ENCODE results near the gene BIK. TPM values are rescaled to one million over a fixed set of nuclear protein-coding genes. Genes with fewer than 3 reads are reported as not detected.
A peak's percentile ranks its signal among the peaks of the same experiment; 100 is the strongest.

BIK gene
- total RNA-seq, 6 experiments from 2014 or later = 0.20 TPM; not detected in 5

DNA sequence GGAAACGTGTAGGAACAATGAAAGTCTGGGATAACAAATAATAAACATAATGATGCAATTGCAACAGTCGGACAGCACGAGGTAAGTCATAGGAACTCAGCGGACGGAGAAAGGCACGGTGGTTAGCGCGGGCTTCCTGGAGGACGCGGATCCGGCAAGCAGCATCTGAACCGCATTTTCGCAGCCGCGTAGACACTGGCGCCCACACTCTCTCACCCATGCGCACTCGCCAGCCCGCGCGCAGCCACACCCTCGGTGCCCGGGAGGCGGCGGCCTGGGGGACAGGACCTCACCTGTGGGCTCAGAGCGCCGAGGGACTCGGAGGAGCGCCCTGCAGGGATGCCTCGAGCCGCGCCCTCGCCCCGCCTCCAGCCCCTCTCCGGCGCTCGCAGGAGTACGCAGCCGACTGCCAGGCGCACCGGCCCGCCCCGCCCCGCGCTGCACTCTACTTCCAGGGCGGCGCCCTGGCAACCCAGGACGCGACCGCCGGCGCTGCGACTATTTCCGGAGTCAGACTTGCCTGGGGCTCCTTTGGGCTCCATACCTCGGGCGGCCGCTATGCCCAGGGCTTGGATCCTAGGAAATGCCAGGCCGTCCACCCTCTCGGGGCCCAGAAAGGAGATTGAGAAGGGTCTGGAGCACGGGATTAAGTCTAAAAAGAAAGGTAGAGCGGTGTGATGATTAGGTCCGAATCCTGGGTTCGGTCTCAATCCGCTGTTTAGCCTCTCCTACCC, 21.4 kb upstream of the BIK start, which contains the start of gene TTLL1:
Gene TTLL1, minus strand, starts transcription at position 408 of the 734 bp plus-strand sequence. CDS start 13,805 bp downstream, outside the sequence.
- Mint-ChIP-seq H3K27ac (peak within 1 kb of the TSS; percentile 84), H3K4me3 (peak within 1 kb of the TSS; percentile 93), H3K36me3 (ENCODE audit: low read depth) (0 out of 2 replicates have a peak, but pooled peaks cover 6% of the 10 kb centered on the region), H3K27me3 (ENCODE audit: insufficient read depth) (no peaks in the 10 kb centered on the region; the same call in 1 of the 2 replicates), H3K9me3 (no peaks in the 10 kb centered on the region), H3K4me1 (ENCODE audit: low read depth) (peaks cover 23% of the 10 kb centered on the region)
- DNase-seq = peak; percentile 79
- TF ChIP-seq, protein P1, sequence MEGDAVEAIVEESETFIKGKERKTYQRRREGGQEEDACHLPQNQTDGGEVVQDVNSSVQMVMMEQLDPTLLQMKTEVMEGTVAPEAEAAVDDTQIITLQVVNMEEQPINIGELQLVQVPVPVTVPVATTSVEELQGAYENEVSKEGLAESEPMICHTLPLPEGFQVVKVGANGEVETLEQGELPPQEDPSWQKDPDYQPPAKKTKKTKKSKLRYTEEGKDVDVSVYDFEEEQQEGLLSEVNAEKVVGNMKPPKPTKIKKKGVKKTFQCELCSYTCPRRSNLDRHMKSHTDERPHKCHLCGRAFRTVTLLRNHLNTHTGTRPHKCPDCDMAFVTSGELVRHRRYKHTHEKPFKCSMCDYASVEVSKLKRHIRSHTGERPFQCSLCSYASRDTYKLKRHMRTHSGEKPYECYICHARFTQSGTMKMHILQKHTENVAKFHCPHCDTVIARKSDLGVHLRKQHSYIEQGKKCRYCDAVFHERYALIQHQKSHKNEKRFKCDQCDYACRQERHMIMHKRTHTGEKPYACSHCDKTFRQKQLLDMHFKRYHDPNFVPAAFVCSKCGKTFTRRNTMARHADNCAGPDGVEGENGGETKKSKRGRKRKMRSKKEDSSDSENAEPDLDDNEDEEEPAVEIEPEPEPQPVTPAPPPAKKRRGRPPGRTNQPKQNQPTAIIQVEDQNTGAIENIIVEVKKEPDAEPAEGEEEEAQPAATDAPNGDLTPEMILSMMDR (IDR thresholded peaks at IDR 0.05) = 0 out of 2 replicates have a peak, but pooled peaks have one; percentile 6

DNA sequence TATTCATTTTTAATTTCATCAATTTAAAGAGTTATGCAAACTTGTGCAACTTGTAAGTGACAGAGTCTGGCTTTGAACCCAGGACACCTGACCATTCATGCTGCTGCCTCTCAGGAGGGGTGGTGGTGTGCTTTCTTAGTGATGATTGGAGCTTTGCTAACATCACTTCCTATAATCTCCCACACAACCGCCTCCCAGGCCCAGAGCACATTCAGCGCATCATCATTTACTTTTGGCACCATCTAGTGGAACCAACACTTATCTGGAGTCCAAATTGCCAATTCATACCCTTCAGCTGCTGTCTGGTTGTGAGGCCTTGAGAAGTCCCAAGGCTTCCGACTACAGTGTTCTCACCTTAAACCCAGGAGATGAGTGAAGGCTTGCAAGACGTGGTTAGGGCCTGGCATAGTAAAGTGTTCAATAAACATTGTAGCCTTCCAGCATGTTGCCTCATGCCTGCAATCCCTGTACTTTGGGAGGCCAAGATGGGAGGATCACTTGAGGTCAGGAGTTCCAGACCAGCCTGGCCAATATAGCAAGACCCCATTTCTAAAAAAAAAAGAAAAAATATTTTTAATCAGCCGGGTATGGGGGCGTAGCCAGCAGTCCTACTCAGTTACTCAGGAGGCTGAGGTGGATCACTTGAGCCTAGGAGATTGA, 20.3 kb upstream of the BIK start:
- DNase-seq = peak; percentile 78
- TF ChIP-seq, protein P1 (IDR thresholded peaks at IDR 0.05) = peak; percentile 72
- H3K27ac Mint-ChIP-seq = peak overlapping the region; percentile 55
- peaks cover 24% of the 10 kb centered on the region for H3K4me1 Mint-ChIP-seq (ENCODE audit: low read depth)
- peak overlapping the region; percentile 93 for H3K4me3 Mint-ChIP-seq
- no peaks in the 10 kb centered on the region; the same call in none of the 2 replicates for H3K27me3 Mint-ChIP-seq (ENCODE audit: insufficient read depth)
- 0 out of 2 replicates have a peak, but pooled peaks cover 5% of the 10 kb centered on the region for H3K36me3 Mint-ChIP-seq (ENCODE audit: low read depth)
- no peaks in the 10 kb centered on the region; the same call in 1 of the 2 replicates for H3K9me3 Mint-ChIP-seq

DNA sequence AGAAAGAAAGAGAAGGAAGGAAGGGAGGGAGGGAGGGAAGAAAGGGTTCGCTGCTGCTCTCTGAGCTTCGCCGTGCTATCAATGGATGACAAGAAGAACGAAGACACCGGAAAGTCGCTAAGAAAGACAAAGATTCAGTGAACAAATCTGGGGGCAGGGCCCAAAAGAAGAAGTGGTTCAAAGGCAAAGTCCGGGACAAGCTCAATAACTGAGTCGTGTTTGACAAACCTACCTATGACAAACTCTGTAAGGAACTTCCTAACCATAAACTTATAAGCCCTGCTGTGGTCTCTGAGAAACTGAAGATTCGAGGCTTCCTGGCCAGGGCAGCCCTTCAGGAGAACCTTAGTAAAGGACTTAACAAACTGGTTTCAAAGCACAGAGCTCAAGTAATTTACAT, 18.5 kb upstream of the BIK start:
- peaks cover 14% of the 10 kb centered on the region for H3K36me3 Mint-ChIP-seq (ENCODE audit: low read depth)
- no peaks in the 10 kb centered on the region; the same call in 1 of the 2 replicates for H3K27me3 Mint-ChIP-seq (ENCODE audit: insufficient read depth)
- TF ChIP-seq, protein P1 (IDR thresholded peaks at IDR 0.05) = no peak
- no peak overlapping the region for H3K4me3 Mint-ChIP-seq
- peaks cover 15% of the 10 kb centered on the region for H3K9me3 Mint-ChIP-seq
- no peak for DNase-seq
- no peak overlapping the region for H3K27ac Mint-ChIP-seq
- peaks cover 24% of the 10 kb centered on the region for H3K4me1 Mint-ChIP-seq (ENCODE audit: low read depth)

DNA sequence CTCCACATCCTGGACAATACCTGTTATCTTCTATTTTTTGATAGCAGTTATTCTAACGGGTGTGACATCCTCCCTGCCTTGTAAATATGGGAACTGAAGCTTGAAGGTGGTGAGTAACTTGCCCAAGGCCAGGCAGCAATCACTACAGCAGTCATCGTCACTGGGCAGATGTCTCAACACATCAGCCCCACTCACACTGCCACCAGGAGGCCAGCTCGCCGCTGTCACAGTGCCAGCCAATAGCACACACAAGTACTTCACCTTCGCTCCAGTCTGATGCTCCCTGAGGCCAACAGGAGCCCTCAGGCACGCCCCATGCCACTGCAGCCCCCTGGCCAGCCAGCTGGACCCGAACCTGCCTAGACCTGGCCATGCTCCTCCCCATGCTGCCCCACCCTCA, 16.5 kb upstream of the BIK start:
- no peak overlapping the region for H3K4me3 Mint-ChIP-seq
- H3K27ac Mint-ChIP-seq = no peak overlapping the region
- peaks cover 14% of the 10 kb centered on the region for H3K36me3 Mint-ChIP-seq (ENCODE audit: low read depth)
- no peaks in the 10 kb centered on the region; the same call in 1 of the 2 replicates for H3K27me3 Mint-ChIP-seq (ENCODE audit: insufficient read depth)
- peak; percentile 56 for DNase-seq
- peaks cover 19% of the 10 kb centered on the region for H3K4me1 Mint-ChIP-seq (ENCODE audit: low read depth)
- TF ChIP-seq, protein P1 (IDR thresholded peaks at IDR 0.05) = peak; percentile 40
- peaks cover 15% of the 10 kb centered on the region for H3K9me3 Mint-ChIP-seq

DNA sequence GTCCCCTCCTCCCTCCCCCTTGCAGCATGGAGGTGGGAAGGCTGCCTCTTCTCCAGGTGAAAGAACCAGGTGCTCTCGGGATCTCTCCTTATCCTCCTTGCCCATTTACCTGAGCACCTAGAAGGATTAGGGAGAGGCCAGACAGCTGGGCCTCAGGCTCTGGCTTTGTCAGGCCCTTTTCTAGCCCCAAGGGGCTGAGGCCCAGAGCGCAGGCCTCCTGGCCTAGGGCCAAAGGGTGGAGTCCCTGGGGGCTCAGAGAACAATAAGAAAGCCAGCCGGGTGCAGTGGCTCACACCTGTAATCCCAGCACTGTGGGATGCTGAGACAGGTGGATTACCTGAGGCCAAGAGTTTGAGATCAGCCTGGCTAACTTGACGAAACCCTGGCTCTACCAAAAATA, 16.0 kb upstream of the BIK start:
- peaks cover 15% of the 10 kb centered on the region for H3K9me3 Mint-ChIP-seq
- DNase-seq = no peak
- H3K36me3 Mint-ChIP-seq (ENCODE audit: low read depth) = peaks cover 14% of the 10 kb centered on the region
- H3K27ac Mint-ChIP-seq = no peak overlapping the region
- peaks cover 19% of the 10 kb centered on the region for H3K4me1 Mint-ChIP-seq (ENCODE audit: low read depth)
- no peak overlapping the region for H3K4me3 Mint-ChIP-seq
- TF ChIP-seq, protein P1 (IDR thresholded peaks at IDR 0.05) = no peak
- no peaks in the 10 kb centered on the region; the same call in 1 of the 2 replicates for H3K27me3 Mint-ChIP-seq (ENCODE audit: insufficient read depth)
